Measurements from ENCODE around the gene DPP7.
"Not testable (repeated sequence)": the region's sequence is repeated elsewhere in the genome, so short reads cannot be mapped to it uniquely, and the experiment has no call there.

The DPP7 gene

DNA sequence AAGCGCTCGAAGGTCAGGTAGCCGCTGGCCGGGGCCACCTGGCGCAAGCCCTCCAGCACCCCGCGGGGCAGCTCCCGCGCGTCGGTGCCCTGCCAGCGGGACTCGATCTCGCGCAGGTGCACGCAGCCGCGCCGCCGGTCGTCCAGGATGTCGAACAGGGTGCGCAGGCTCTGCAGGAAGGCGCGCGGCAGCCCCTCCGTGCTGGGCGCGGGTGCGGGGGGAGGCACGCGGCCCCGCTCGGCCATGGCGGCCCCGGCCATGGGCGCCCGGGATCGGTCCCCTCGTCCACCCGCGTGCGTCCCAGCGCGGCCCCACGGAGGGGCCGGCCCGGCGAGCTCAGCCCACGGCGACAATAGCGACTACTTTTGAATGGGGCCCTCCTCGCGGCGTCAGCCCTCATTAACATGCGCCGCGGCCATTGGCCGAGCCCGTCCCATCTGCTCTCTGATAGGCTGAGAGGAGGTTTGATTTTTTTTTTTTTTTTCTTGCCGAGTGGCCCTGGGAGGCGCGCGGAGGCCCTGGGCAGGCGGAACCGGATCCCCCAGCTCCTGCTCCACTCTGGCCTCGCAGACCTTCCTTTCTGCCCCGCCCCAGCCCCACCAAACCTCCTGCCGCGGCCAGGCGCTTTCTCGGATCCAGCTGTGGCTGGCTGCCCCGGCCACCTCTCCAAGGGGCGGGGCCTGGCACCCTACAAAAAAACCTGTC lies 44.2 kb downstream of the DPP7 start, which contains the start of gene SAPCD2:
SAPCD2 (minus strand) TSS at position 357 of the 705 bp plus-strand sequence; CDS start at position 260, 97 bp downstream.
- H3K4me3 Mint-ChIP-seq = peak within 1 kb of the TSS; percentile 72
- H3K27ac Mint-ChIP-seq = peak within 1 kb of the TSS; percentile 66
- H3K36me3 Mint-ChIP-seq (ENCODE audit: low read depth) = no peaks in the 10 kb centered on the region
- peaks cover 14% of the 10 kb centered on the region for H3K4me1 Mint-ChIP-seq (ENCODE audit: low read depth)
- H3K27me3 Mint-ChIP-seq = peaks cover 6% of the 10 kb centered on the region
- H3K9me3 Mint-ChIP-seq = no peaks in the 10 kb centered on the region
- DNase-seq = peak; percentile 88

- Mint-ChIP-seq H3K27me3 (peaks cover 6% of the 10 kb centered on the region), H3K36me3 (ENCODE audit: low read depth) (no peaks in the 10 kb centered on the region), H3K4me1 (ENCODE audit: low read depth) (peaks cover 14% of the 10 kb centered on the region), H3K9me3 (no peaks in the 10 kb centered on the region), H3K4me3 (peak overlapping the region; percentile 66), H3K27ac (no peak overlapping the region)
- DNase-seq = no peak
These were observed 44.9 kb downstream of the DPP7 start for GRCh38 chr9:137069508-137070091.

GRCh38 chr9:137068539-137069507 lies 45.7 kb downstream of the DPP7 start:
- Mint-ChIP-seq H3K4me3 (peak overlapping the region; percentile 66), H3K4me1 (ENCODE audit: low read depth) (peaks cover 16% of the 10 kb centered on the region), H3K9me3 (no peaks in the 10 kb centered on the region), H3K27ac (no peak overlapping the region), H3K36me3 (ENCODE audit: low read depth) (peaks cover 2% of the 10 kb centered on the region), H3K27me3 (peaks cover 8% of the 10 kb centered on the region)
- DNase-seq = peak; percentile 32

GRCh38 chr9:137067860-137068538 lies 46.5 kb downstream of the DPP7 start:
- Mint-ChIP-seq H3K4me1 (ENCODE audit: low read depth) (peaks cover 16% of the 10 kb centered on the region), H3K4me3 (peak overlapping the region; percentile 25), H3K27me3 (peaks cover 8% of the 10 kb centered on the region), H3K9me3 (no peaks in the 10 kb centered on the region), H3K36me3 (ENCODE audit: low read depth) (peaks cover 2% of the 10 kb centered on the region), H3K27ac (no peak overlapping the region)
- DNase-seq = peak; percentile 88

DNA sequence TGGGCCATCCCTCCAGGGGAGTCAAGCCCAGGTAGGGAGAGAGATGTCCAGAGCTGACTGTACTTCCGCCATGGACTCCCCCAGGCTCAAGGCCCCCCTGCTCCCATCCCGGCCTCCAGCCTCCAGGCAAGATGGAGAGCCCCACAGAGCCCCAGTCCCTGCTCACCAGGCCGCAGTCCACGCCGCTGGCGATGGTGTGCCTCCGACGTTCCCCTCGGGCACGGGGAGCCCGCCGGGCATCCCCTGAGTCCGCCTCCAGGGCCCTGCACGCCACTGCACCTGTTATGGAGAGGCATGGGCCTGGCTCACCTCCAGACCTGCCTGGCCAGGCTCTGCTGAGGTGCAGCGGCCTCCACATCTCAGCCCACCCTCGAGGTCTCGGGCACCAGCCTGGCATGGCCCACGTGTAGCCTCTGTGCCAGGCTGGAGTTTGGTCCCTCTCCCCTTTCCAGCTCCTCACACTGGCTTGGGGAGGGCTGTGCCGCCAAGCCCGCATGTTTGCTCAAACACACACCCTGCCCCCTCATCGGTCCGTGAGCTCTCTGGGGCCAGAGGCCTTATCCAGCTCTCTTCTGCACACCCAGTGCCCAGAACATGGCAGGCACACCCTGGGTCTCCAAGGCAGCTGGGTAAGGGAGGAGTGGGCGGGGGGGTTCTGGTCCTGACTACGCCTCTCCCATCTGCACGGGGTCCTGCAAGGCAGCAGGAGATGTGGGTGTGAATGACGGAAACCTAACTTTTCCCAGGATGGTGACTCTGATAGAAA lies 48.3 kb downstream of the DPP7 start:
- Mint-ChIP-seq H3K9me3 (no peaks in the 10 kb centered on the region), H3K27ac (no peak overlapping the region), H3K4me3 (no peak overlapping the region), H3K36me3 (ENCODE audit: low read depth) (peaks cover 2% of the 10 kb centered on the region), H3K27me3 (peaks cover 8% of the 10 kb centered on the region), H3K4me1 (ENCODE audit: low read depth) (peaks cover 15% of the 10 kb centered on the region)
- DNase-seq = no peak

GRCh38 chr9:137065336-137065967 lies 49.1 kb downstream of the DPP7 start:
- peaks cover 8% of the 10 kb centered on the region for H3K27me3 Mint-ChIP-seq
- no peak overlapping the region for H3K27ac Mint-ChIP-seq
- no peaks in the 10 kb centered on the region for H3K9me3 Mint-ChIP-seq
- no peak for DNase-seq
- H3K36me3 Mint-ChIP-seq (ENCODE audit: low read depth) = peaks cover 2% of the 10 kb centered on the region
- peaks cover 7% of the 10 kb centered on the region for H3K4me1 Mint-ChIP-seq (ENCODE audit: low read depth)
- H3K4me3 Mint-ChIP-seq = no peak overlapping the region

GRCh38 chr9:137064880-137065164 lies 49.7 kb downstream of the DPP7 start:
- H3K27ac Mint-ChIP-seq = no peak overlapping the region
- peaks cover 8% of the 10 kb centered on the region for H3K27me3 Mint-ChIP-seq
- no peak overlapping the region for H3K4me3 Mint-ChIP-seq
- H3K9me3 Mint-ChIP-seq = no peaks in the 10 kb centered on the region
- H3K4me1 Mint-ChIP-seq (ENCODE audit: low read depth) = peaks cover 7% of the 10 kb centered on the region
- H3K36me3 Mint-ChIP-seq (ENCODE audit: low read depth) = peaks cover 2% of the 10 kb centered on the region
- no peak for DNase-seq

- no peaks in the 10 kb centered on the region for H3K9me3 Mint-ChIP-seq
These were observed 50.3 kb downstream of the DPP7 start for GRCh38 chr9:137064027-137064879.

DNA sequence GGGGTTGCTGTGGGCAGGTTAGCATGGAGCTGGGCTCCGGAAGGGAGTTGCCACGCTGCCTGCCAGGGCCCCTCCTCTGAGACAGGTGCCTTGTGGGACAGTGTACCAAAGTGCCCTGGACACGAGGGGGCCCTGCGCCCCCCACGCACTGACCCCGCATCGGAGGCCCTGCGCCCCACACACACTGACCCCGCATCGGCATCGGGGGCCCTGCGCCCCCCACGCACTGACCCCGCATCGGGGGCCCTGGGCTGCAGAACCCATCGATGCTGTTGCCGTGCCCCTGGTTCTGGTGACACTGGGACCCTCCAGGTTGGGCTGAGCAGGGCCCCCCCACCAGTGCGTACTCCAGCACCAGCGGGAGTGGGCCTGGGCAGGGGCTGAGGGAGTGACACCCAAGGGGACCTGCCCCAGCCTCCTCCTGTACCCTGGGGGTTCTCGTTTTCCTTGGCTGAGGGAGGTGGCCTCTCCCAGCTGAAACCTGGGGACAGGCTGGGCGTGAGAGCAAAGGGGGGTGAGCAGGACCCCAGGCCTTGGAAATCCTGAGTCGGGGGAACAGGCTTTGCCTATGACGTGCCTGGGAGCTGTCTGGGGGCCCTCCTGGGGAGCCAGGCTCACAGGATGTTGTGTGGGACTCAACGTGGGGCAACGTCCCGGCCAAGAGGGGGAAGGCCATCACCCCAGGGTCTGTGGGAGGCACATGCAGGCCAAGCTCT lies 51.1 kb downstream of the DPP7 start:
- DNase-seq = no peak
- H3K9me3 Mint-ChIP-seq = no peaks in the 10 kb centered on the region
- H3K27ac Mint-ChIP-seq = no peak overlapping the region
- no peak overlapping the region for H3K4me3 Mint-ChIP-seq
- H3K4me1 Mint-ChIP-seq (ENCODE audit: low read depth) = peaks cover 7% of the 10 kb centered on the region
- peaks cover 2% of the 10 kb centered on the region for H3K36me3 Mint-ChIP-seq (ENCODE audit: low read depth)
- H3K27me3 Mint-ChIP-seq = peaks cover 6% of the 10 kb centered on the region

More at GRCh38 chr9:137064027-137064879, 50.3 kb downstream of the DPP7 start:
- Mint-ChIP-seq H3K27ac (no peak overlapping the region), H3K4me3 (no peak overlapping the region), H3K36me3 (ENCODE audit: low read depth) (peaks cover 2% of the 10 kb centered on the region), H3K4me1 (ENCODE audit: low read depth) (peaks cover 7% of the 10 kb centered on the region), H3K27me3 (peaks cover 8% of the 10 kb centered on the region)
- DNase-seq = peak; percentile 81

DNA sequence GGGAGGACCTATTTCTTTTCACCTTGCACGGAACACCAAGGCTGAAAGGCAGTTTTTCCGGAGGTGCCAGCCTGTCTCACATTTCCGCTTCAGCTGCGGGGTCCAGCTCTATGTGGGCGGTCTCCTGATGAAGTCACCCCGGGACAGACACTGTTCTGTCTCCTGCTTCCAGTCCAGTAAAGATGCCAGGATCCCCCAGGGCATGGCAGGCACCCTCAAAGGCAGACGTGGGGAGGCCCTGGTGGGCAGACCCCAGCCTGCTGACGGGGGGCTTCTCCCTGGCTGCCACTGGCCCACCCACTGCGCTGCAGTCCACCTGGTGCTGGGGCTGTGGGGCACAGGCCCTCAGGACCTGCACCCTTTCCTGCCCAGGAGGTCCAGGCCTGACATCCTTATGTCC lies 51.7 kb downstream of the DPP7 start:
- not testable (repeated sequence) for H3K4me3 Mint-ChIP-seq; H3K36me3 Mint-ChIP-seq (ENCODE audit: low read depth); H3K9me3 Mint-ChIP-seq; H3K27me3 Mint-ChIP-seq; H3K4me1 Mint-ChIP-seq (ENCODE audit: low read depth); DNase-seq; H3K27ac Mint-ChIP-seq

GRCh38 chr9:137062384-137062783 lies 52.1 kb downstream of the DPP7 start:
- DNase-seq = no peak

More at GRCh38 chr9:137062384-137062783, 52.1 kb downstream of the DPP7 start:
- H3K4me1 Mint-ChIP-seq (ENCODE audit: low read depth) = peaks cover 2% of the 10 kb centered on the region
- H3K27me3 Mint-ChIP-seq = peaks cover 2% of the 10 kb centered on the region
- no peaks in the 10 kb centered on the region for H3K9me3 Mint-ChIP-seq
- no peak overlapping the region for H3K27ac Mint-ChIP-seq
- peaks cover 2% of the 10 kb centered on the region for H3K36me3 Mint-ChIP-seq (ENCODE audit: low read depth)
- no peak overlapping the region for H3K4me3 Mint-ChIP-seq
